Dermis blood vessel endothelial cell (primary cell): ENCODE data around the gene JPH3. TPM values are rescaled to one million over a fixed set of nuclear protein-coding genes. Genes with fewer than 3 reads are reported as not detected.
"Not testable (repeated sequence)": the region's sequence is repeated elsewhere in the genome, so short reads cannot be mapped to it uniquely, and the experiment has no call there.

ENCODE experiments used
- DNase-seq: peaks from one replicate; pipeline ENCODE4 v3.0.0; 2010
- total RNA-seq: library from RNA; depleted of rRNA; stranded (reverse); fragments of >200 nt; gene quantifications from 2 replicates; pipeline ENCODE4 v1.2.3, GENCODE V29; 2014

The JPH3 gene
- total RNA-seq, 1 donor from 2014 or later, result 0.34 TPM

GRCh38 chr16:87657621-87658192, 55.4 kb downstream of the JPH3 start:
- peak; percentile 25 for DNase-seq

- DNase-seq, result no peak
Measured at GRCh38 chr16:87658564-87659225, 56.4 kb downstream of the JPH3 start.

- peak; percentile 68 for DNase-seq
Measured at GRCh38 chr16:87661561-87661960, 59.3 kb downstream of the JPH3 start.

GRCh38 chr16:87662254-87663204, 60.2 kb downstream of the JPH3 start:
- DNase-seq, result no peak

GRCh38 chr16:87664792-87665191, 62.5 kb downstream of the JPH3 start:
- DNase-seq, result no peak

GRCh38 chr16:87665193-87665592, 62.9 kb downstream of the JPH3 start:
- no peak for DNase-seq

- no peak for DNase-seq
Measured at GRCh38 chr16:87666919-87667318, 64.6 kb downstream of the JPH3 start.

- DNase-seq, result no peak
Measured at GRCh38 chr16:87667443-87667842, 65.1 kb downstream of the JPH3 start.

- no peak for DNase-seq
Measured at GRCh38 chr16:87667946-87668345, 65.6 kb downstream of the JPH3 start.

GRCh38 chr16:87669672-87670071, 67.4 kb downstream of the JPH3 start:
- no peak for DNase-seq

GRCh38 chr16:87671221-87671620, 68.9 kb downstream of the JPH3 start:
- no peak for DNase-seq

GRCh38 chr16:87671715-87672270, 69.5 kb downstream of the JPH3 start:
- no peak for DNase-seq

GRCh38 chr16:87674419-87674818, 72.1 kb downstream of the JPH3 start:
- no peak for DNase-seq

- DNase-seq, result peak; percentile 34
Measured at GRCh38 chr16:87675111-87675719, 72.9 kb downstream of the JPH3 start.

- no peak for DNase-seq
Measured at GRCh38 chr16:87677830-87678229, 75.5 kb downstream of the JPH3 start.

- DNase-seq, result no peak
Measured at GRCh38 chr16:87678618-87679017, 76.3 kb downstream of the JPH3 start.

GRCh38 chr16:87679593-87680271, 77.4 kb downstream of the JPH3 start:
- DNase-seq, result no peak

GRCh38 chr16:87680272-87680644, 78.0 kb downstream of the JPH3 start:
- DNase-seq, result no peak

- DNase-seq, result not testable (repeated sequence)
Measured at GRCh38 chr16:87681051-87681602, 78.8 kb downstream of the JPH3 start.

- DNase-seq, result peak; percentile 66
Measured at GRCh38 chr16:87681981-87682570, 79.8 kb downstream of the JPH3 start.

GRCh38 chr16:87682852-87683399, 80.6 kb downstream of the JPH3 start:
- no peak for DNase-seq
